Dermis blood vessel endothelial cell (primary cell): ENCODE data around the gene LRRFIP1. TPM values are rescaled to one million over a fixed set of nuclear protein-coding genes. Genes with fewer than 3 reads are reported as not detected.
"Not testable (repeated sequence)": the region's sequence is repeated elsewhere in the genome, so short reads cannot be mapped to it uniquely, and the experiment has no call there.

ENCODE experiments used
- DNase-seq: peaks from one replicate; pipeline ENCODE4 v3.0.0; 2010
- total RNA-seq: library from RNA; depleted of rRNA; stranded (reverse); fragments of >200 nt; gene quantifications from 2 replicates; pipeline ENCODE4 v1.2.3, GENCODE V29; 2014

The LRRFIP1 gene, protein sequence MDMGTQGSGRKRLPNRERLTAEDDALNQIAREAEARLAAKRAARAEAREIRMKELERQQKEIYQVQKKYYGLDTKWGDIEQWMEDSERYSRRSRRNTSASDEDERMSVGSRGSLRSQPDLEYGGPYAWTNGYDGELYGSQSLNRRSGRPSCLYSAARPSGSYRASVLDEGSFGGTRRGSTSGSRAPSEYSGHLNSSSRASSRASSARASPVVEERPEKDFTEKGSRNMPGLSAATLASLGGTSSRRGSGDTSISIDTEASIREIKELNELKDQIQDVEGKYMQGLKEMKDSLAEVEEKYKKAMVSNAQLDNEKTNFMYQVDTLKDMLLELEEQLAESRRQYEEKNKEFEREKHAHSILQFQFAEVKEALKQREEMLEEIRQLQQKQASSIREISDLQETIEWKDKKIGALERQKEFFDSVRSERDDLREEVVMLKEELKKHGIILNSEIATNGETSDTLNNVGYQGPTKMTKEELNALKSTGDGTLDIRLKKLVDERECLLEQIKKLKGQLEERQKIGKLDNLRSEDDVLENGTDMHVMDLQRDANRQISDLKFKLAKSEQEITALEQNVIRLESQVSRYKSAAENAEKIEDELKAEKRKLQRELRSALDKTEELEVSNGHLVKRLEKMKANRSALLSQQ
- total RNA-seq, result 198 and 305 TPM in 2 replicates

DNA sequence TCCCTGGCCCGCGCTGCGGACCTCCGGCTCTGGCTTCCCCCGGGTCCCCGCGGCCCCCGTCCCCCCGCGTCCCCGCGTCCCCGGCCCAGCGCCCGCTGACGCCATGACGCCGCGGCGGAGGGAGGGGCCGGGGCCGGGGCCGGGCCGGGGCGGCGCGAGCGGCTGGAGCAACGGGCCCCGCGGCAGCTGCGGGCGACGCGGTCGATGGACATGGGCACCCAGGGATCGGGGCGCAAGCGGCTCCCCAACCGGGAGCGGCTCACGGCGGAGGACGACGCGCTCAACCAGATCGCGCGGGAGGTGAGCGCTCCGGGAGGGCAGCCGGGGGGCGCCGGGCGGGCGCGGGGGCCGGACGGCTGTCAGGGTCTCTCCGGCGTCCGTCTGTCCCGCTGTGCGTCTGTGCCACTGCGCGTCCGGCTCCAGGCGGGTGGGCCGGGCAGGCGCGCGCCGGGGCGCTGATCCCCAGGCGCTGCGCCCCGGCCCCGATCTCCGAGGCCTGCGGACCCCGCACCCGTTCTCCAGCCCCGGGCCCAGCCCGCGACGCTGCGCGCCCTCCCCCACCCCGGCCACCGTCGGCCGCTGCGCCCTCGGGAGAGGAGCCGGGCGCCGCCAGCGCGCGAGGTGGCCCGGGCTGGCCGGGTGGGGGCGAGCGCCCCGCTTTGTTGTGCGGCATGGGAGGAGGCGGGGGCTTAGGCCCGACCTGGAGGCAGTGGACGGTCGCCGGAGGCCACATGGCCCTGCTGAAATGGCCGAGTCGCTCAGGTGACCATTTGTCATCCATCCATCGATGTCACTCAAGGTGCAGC lies at the start of gene LRRFIP1:
TSS of gene LRRFIP1 (plus strand) at position 147 of the 806 bp plus-strand sequence. CDS start at position 205, 58 bp downstream.
- DNase-seq, result peak; percentile 56

GRCh38 chr2:237577956-237578870 lies 49.2 kb upstream of the LRRFIP1 start:
- DNase-seq, result no peak

DNA sequence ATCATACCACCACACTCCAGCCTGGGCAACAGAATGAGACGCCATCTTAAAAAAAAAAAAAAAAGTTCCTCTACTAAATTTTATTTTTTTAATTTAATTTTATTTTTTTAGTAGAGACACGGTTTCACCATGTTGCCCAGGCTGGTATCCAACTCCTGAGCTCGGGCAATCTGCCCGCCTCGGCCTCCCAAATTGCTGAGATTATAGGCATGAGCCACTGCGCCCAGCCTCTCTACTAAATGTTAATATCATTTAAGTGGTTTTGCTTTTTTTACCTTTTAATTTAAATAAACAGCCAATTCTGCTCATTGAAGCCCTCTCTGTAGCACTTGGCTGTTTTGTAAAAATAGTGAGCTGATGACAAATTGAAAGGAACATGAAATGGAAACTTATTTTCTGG lies 46.1 kb upstream of the LRRFIP1 start:
- no peak for DNase-seq

DNA sequence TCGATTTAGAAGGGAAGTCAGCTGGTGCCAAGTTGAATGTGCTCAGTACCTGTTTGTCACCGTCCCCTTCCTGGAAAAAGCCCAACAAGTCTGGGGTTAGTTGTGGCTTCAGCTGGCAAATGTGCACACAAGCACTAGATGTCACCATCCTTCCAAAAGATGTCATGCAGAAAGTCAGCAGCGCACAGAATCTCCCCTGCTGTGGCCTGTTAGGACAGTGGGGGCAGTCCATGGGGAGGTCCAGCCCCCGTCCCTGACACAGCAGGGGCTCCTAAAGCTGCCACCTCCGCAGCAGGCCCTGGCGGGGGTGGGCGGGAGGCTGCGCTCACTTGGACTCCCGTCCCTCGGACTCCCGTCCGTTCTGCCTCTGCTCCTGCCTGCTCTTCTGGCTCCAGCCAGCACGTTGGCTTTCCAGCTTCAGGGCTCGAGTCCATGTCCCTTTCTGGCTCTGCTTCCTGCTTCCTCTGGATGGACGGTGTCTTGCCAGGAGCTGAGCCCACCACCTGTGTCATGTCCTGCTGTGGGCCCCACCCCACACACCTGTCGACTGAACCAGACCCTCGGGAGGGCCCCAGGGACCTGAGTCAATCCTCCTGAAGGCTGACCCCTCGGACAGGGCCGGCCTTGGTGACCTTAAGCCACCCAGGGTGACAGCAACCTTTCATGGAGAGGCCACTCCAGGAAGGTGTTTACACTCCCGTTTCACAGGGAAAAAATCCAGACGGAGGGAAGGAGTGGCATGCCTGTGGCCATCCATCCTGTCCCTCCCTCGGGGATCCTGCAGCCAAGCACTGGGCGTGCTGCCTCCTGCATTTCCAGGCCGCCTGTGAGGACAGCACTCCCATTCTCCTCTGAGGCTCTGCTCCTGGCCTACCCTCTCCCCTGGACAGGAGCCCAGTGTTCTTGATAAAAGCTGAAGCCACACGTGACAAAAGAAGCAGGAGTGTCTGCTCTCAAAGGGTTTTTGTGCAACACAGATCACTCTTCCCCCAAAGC lies 45.3 kb upstream of the LRRFIP1 start:
- peak; percentile 86 for DNase-seq

GRCh38 chr2:237583385-237584295 lies 43.7 kb upstream of the LRRFIP1 start:
- no peak for DNase-seq

DNA sequence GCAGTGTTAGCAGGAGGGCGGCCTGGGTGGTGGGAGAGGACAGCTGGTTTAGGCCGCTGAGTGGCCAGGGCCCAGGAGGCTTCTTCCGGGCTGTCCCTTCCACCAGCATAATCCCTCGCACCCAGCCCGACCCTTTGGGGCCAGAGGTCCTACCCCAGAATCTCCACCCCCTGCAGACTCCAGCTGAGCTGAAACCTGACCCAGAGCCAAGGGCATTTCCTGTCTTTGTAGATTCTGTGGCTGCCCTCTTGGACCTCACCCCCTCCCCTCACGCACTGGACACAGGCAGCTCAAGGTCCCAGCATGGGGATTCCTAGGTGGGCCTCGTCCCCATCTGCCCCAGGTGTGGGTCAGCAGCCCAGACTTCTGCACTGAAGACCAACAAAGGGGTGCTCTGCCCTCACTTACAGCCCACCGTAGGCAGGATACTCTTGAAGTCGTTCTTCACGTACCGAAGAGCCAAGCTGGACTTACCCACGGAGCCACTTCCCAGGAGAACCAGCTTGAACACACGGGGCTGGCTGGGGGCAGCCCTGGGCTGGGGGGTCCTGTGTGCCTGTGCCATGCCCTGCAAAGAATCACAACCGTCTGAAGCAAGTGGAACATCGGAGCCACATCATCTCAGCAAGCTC lies 41.7 kb upstream of the LRRFIP1 start:
- DNase-seq, result no peak

DNA sequence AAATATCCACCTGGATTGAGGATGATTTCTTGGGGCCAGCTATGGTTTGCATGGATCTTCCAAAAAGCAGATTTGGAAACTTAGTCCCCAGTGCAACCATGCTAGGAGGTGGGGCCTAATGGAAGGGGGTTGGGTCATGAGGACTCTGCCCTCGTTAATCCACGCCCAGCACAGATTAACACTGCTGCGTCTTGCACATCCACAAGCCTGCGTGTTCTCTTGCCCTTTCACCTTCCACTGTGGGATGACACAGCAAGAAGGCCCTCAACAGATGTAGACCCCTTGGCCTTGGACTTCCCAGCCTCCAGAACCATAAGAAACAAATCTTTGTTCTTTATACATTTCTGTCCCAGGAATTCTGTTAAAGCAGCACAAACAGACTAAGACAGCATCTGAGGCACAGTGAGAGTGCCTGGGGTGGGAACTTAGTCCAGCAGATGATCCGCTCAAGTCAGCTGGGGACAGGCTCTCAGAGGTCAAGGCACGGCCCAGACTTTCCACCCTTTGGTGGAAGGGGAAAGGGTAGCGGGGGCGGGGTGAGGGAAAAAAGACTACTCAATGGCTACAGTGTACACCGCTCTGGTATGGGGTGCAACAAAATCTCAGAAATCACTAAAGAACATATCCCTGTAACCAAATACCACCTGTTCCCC lies 39.2 kb upstream of the LRRFIP1 start:
- no peak for DNase-seq

GRCh38 chr2:237590272-237591140 lies 36.9 kb upstream of the LRRFIP1 start, which contains the start of gene RAB17:
Gene RAB17, minus strand, starts transcription at chr2:237590734. Its CDS starts 4,580 bp downstream, at chr2:237586154.
- DNase-seq, result no peak

DNA sequence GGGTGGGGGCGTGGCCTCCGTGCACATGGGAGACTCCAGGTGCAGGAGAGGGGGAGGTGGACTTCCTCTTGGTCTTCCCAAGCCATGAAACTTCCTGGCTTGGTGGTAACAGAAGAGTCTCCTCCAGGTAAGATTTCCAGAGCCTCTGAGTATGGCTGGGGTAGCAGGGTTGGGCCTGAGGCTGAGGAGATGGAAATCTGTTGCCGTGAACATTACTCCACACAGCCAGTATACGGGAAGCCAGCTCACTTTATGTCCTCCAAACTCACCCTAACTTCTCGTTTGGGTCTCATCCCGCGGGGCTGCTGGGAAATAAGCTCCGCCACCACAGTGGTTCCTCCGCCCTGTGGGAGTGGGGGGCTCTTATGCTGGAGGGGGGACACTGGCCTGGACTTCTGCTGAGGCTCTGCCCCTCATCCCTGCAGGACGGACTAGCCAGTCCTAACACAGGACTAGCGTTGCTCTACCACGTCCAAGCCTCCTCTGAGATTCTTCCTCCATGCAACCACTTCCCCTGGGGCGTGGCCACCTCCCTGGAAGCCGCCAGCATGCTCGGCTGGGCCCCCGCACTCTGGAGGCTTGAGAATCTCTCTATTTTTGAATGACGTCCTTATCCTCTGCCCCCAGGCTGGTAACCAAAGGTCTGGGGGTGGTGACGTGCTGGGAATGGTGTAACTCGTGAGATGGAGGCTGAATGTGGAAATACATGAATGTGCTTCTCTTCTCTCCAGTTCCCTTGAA lies 36.1 kb upstream of the LRRFIP1 start:
- no peak for DNase-seq

DNA sequence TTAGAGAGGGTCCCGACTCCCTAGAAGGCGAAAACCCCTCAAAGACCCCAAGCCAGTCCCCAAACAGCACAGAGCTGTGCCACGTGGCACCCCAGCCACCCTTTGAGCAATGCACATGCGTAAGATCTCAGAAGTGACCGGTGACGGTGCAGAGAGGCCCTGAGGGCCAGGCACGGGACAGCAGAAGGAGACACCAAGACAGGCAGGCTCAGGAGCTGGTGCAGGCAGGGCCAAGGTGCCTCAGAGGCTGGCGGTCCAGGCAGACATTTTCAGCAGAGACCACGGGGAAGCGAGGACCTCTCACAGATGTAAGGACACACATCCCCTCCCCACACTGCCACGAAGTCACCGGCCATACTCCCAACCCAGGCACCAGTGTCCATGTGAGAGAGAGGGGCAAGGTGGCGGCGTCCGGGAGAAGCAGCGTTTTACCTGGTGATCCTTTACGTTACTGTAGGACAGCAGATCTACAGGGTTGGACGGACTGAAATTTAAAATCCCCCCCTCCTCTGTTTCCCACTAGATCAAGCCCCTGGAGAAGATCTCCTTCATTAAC lies 34.9 kb upstream of the LRRFIP1 start:
- no peak for DNase-seq

- DNase-seq, result no peak
Observed at GRCh38 chr2:237593036-237593435, 34.4 kb upstream of the LRRFIP1 start.

DNA sequence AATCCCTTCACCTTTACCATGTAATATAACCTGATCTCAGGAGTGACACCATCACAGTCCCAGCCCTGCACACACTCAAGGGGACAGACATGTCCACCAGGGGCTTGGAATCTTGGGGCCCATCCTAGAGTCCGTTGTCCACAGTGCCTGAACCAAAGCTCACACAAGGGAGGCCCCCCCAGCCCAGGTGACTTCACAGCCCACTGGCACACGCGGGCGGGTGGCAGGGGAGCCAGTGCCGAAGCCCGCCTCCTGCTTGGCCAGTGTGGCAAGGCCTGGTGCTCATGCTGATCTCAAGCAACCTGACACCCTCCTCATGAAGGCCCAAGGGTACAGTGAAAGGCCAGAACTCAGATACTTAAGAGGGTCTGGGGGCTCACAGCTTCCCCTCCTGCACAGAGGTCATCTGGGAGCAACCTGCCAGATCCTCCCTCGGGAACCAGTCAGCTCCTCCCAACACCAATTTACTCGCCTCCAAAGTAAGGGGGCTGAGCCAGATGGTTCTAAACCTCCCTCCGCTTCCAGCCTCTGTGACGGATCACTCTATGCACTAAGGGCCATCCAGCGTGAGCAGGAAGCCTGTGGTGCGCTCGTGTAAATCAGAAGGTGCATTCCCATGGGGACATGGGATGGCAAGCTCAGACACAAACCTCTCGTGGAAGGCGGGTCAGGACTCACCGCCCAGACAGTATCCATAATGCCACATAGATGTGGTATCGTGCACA lies 33.6 kb upstream of the LRRFIP1 start:
- DNase-seq, result no peak

GRCh38 chr2:237594514-237594871 lies 32.9 kb upstream of the LRRFIP1 start:
- no peak for DNase-seq

- not testable (repeated sequence) for DNase-seq
Observed at GRCh38 chr2:237595829-237596519, 31.4 kb upstream of the LRRFIP1 start.

DNA sequence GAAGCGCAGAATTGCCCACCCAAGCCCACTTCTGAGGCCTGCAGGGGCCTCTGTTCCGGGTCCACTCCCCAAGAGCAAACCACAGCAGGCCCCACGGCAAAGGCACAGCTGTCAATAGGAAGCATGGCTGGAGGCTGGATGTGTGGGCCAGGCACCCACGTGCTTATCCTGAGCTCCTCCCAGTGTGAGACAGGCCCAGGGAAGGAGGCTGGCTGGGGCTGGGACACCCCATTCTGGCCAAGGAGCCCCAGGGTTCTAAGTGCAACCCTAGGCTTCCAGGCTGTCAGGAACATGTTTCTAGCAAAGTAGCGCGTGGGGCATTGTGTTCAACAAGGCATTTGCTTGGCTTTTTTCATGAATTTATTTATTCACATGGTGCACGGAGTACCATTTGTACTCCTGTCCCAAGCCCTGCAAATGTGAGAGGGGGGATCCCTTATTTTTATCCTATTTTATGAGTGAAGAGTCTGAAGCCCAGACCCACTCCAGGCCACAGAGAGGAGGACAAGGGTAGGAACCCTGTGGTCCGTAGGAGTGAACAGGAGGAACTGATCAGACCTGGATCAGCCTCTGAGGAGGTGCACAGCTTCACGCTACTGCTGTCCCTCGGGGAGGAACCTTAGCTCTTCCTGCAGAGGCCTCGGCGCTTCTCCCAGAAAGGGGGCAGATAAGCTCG lies 30.7 kb upstream of the LRRFIP1 start:
- no peak for DNase-seq
